Smooth muscle cell (in vitro differentiated cells): ENCODE data around the gene HS2ST1. TPM values are rescaled to one million over a fixed set of nuclear protein-coding genes. Genes with fewer than 3 reads are reported as not detected.

ENCODE experiments used
- DNase-seq: peaks from one replicate; lab custom pipeline; 2025; ENCODE audit not compliant: unreplicated experiment; lab: John Stamatoyannopoulos, UW
- H2AFZ ChIP-seq: fragments of 200-600 bp; sonication (generic); 2 replicates; pipeline ENCODE4 v1.6.0; 2016; ENCODE audit warnings: antibody characterized with exemption, low read depth, mild to moderate bottlenecking
- H3F3A ChIP-seq: fragments of 200-600 bp; sonication (generic); 2 replicates; pipeline ENCODE4 v1.6.0; 2017; ENCODE audit warnings: antibody characterized with exemption, low read depth
- H3K27ac ChIP-seq: fragments of 200-600 bp; sonication (generic); 2 replicates; pipeline ENCODE4 v1.5.1; 2016; ENCODE audit warnings: low read depth, mild to moderate bottlenecking
- H3K27me3 ChIP-seq: fragments of 200-600 bp; sonication (generic); 2 replicates; pipeline ENCODE4 v1.6.1; 2016; ENCODE audit warnings: low read depth, mild to moderate bottlenecking
- H3K36me3 ChIP-seq: fragments of 200-600 bp; sonication (generic); 2 replicates; pipeline ENCODE4 v1.5.1; 2016; ENCODE audit warnings: low read depth
- H3K4me1 ChIP-seq: fragments of 200-600 bp; sonication (generic); 2 replicates; pipeline ENCODE4 v1.5.1; 2016; ENCODE audit warnings: low read depth
- H3K4me2 ChIP-seq: fragments of 200-600 bp; sonication (generic); 2 replicates; pipeline ENCODE4 v1.6.0; 2016; ENCODE audit warnings: mild to moderate bottlenecking
- H3K4me3 ChIP-seq: fragments of 200-600 bp; sonication (generic); 2 replicates; pipeline ENCODE4 v1.5.1; 2016; ENCODE audit warnings: mild to moderate bottlenecking
- H3K79me2 ChIP-seq: fragments of 200-600 bp; sonication (generic); 2 replicates; pipeline ENCODE4 v1.6.0; 2016; ENCODE audit warnings: low read depth, mild to moderate bottlenecking
- H3K9ac ChIP-seq: fragments of 200-600 bp; sonication (generic); 2 replicates; pipeline ENCODE4 v1.6.0; 2016; ENCODE audit warnings: low read depth
- H3K9me3 ChIP-seq: fragments of 200-600 bp; sonication (generic); replicated peaks from 2 replicates; pipeline ENCODE4 v1.5.1; 2016; ENCODE audit warnings: low read depth
- H4K20me1 ChIP-seq: fragments of 200-600 bp; sonication (generic); 2 replicates; pipeline ENCODE4 v1.6.0; 2016; ENCODE audit warnings: low read depth
- CTCF ChIP-seq: fragments of 200-600 bp; sonication (generic); IDR thresholded peaks from 2 replicates; pipeline ENCODE4 v1.5.1; 2017; ENCODE audit warnings: borderline replicate concordance, mild to moderate bottlenecking, antibody characterized with exemption; ENCODE audit not compliant: insufficient read depth, poor library complexity, severe bottlenecking
- WGBS: methylation state at CpG from one replicate; pipeline ENCODE4 v1.1.7; 2016; ENCODE audit warnings: low lambda C conversion rate; 5-methylcytosine and 5-hydroxymethylcytosine counted together
- polyA plus RNA-seq: library from polyadenylated mRNA; unstranded; fragments of >200 nt; fragmentation: Nextera tagmentation; extraction: Ambion mirVana; gene quantifications from 2 replicates; pipeline ENCODE4 v1.2.1, GENCODE V29; 2016
- total RNA-seq: library from RNA; depleted of rRNA; stranded (reverse); fragments of >200 nt; gene quantifications from 2 replicates; pipeline ENCODE4 v1.2.3, GENCODE V29; 2014

The HS2ST1 gene
- total and polyA plus RNA-seq, 2 experiments from 2014 or later, result 14.6 to 35.6 TPM

GRCh38 chr1:87092846-87093245 lies 178.4 kb downstream of the HS2ST1 start:
- WGBS, result over 99% methylated on average over 3 of the region's 3 CpGs

GRCh38 chr1:87093286-87093685 lies 178.9 kb downstream of the HS2ST1 start:
- WGBS, result 69% methylated on average over 4 of the region's 4 CpGs
- H3K27ac ChIP-seq, result peak overlapping the region; percentile 60
- H3F3A ChIP-seq, result no peaks in the 10 kb centered on the region

More at GRCh38 chr1:87092846-87093245, 178.4 kb downstream of the HS2ST1 start:
- no peaks in the 10 kb centered on the region for H3K9me3 ChIP-seq
- H3K4me2 ChIP-seq, result peak overlapping the region; percentile 5
- H3K27ac ChIP-seq, result peak overlapping the region; percentile 60
- H3K27me3 ChIP-seq, result no peaks in the 10 kb centered on the region
- DNase-seq, result no peak
- no peaks in the 10 kb centered on the region for H4K20me1 ChIP-seq
- no peak for TF ChIP-seq CTCF
- no peaks in the 10 kb centered on the region for H3K79me2 ChIP-seq
- no peak overlapping the region for H3K4me3 ChIP-seq
- no peaks in the 10 kb centered on the region for H3F3A ChIP-seq
- no peak overlapping the region for H2AFZ ChIP-seq
- H3K9ac ChIP-seq, result no peak overlapping the region
- peaks cover 12% of the 10 kb centered on the region for H3K4me1 ChIP-seq
- H3K36me3 ChIP-seq, result no peaks in the 10 kb centered on the region

GRCh38 chr1:87094238-87094637 lies 179.8 kb downstream of the HS2ST1 start:
- no peak overlapping the region for H2AFZ ChIP-seq
- H3K27me3 ChIP-seq, result no peaks in the 10 kb centered on the region
- WGBS, result 74% methylated on average over 2 of the region's 2 CpGs
- peaks cover 5% of the 10 kb centered on the region for H3K4me1 ChIP-seq
- no peak overlapping the region for H3K9ac ChIP-seq
- no peak for DNase-seq
- H3F3A ChIP-seq, result no peaks in the 10 kb centered on the region
- no peaks in the 10 kb centered on the region for H3K9me3 ChIP-seq
- no peak for TF ChIP-seq CTCF
- no peaks in the 10 kb centered on the region for H3K79me2 ChIP-seq
- no peak overlapping the region for H3K4me2 ChIP-seq
- H3K4me3 ChIP-seq, result no peak overlapping the region
- peak overlapping the region; percentile 60 for H3K27ac ChIP-seq
- no peaks in the 10 kb centered on the region for H4K20me1 ChIP-seq
- no peaks in the 10 kb centered on the region for H3K36me3 ChIP-seq

More at GRCh38 chr1:87093286-87093685, 178.9 kb downstream of the HS2ST1 start:
- Histone ChIP-seq H3K4me1 (peaks cover 12% of the 10 kb centered on the region), H3K9me3 (no peaks in the 10 kb centered on the region), H3K9ac (no peak overlapping the region), H3K79me2 (no peaks in the 10 kb centered on the region), H3K27me3 (no peaks in the 10 kb centered on the region), H4K20me1 (no peaks in the 10 kb centered on the region), H2AFZ (no peak overlapping the region), H3K4me3 (no peak overlapping the region), H3K36me3 (no peaks in the 10 kb centered on the region), H3K4me2 (peak overlapping the region; percentile 5)
- no peak for DNase-seq
- no peak for TF ChIP-seq CTCF

GRCh38 chr1:87100271-87100670 lies 185.8 kb downstream of the HS2ST1 start:
- Histone ChIP-seq H3K27ac (no peak overlapping the region), H3F3A (no peaks in the 10 kb centered on the region)
- 100% methylated on average over 1 of the region's 1 CpG for WGBS

More at GRCh38 chr1:87100271-87100670, 185.8 kb downstream of the HS2ST1 start:
- H3K27me3 ChIP-seq, result no peaks in the 10 kb centered on the region
- no peak for TF ChIP-seq CTCF
- DNase-seq, result no peak
- no peaks in the 10 kb centered on the region for H3K9me3 ChIP-seq
- no peaks in the 10 kb centered on the region for H3K4me1 ChIP-seq
- no peak overlapping the region for H3K4me3 ChIP-seq
- H2AFZ ChIP-seq, result no peak overlapping the region
- H3K4me2 ChIP-seq, result no peak overlapping the region
- no peaks in the 10 kb centered on the region for H3K36me3 ChIP-seq
- H4K20me1 ChIP-seq, result no peaks in the 10 kb centered on the region
- H3K79me2 ChIP-seq, result no peaks in the 10 kb centered on the region
- H3K9ac ChIP-seq, result no peak overlapping the region
